Endothelial cell of umbilical vein (primary cell): ENCODE data around the gene ERLEC1. TPM values are rescaled to one million over a fixed set of nuclear protein-coding genes. Genes with fewer than 3 reads are reported as not detected.

Experiments
- BruUV-seq: library from RNA; stranded (reverse); fragments of 400-500 nt; replicated peaks from 2 replicates; lab custom pipeline; 2021; lab: Mats Ljungman, UMichigan
- CTCF ChIA-PET: fragments of 300-600, 350-600 bp; sonication (Branson Sonifier 250); formaldehyde crosslinking; loops from one replicate; lab custom pipeline; 2021; ENCODE audit warnings: antibody characterized with exemption, inconsistent platforms; lab: Charles Lee
- POLR2A ChIA-PET: fragments of 300-600, 350-600 bp; sonication (Branson Sonifier 250); formaldehyde crosslinking; loops from one replicate; lab custom pipeline; 2021; ENCODE audit warnings: antibody characterized with exemption, inconsistent platforms; lab: Charles Lee
- DNase-seq: peaks from one replicate; pipeline ENCODE4 v3.0.0-alpha.2; 2011; ENCODE audit warnings: low read depth, low spot score
- FAIRE-seq: peaks from 2 replicates; lab custom pipeline; 2011; peaks lifted over from hg19 to GRCh38; lab: Jason Lieb, UNC
- H2AFZ ChIP-seq: 2 replicates; pipeline ENCODE4 v1.6.0; 2012; ENCODE audit warnings: low read depth, low read length, control low read depth, inconsistent platforms
- H3K27ac ChIP-seq: 2 replicates; pipeline ENCODE4 v1.5.1; 2011; ENCODE audit warnings: low read depth, mild to moderate bottlenecking, control low read depth, low read length, moderate library complexity; ENCODE audit not compliant: insufficient read depth
- H3K27me3 ChIP-seq, 2 experiments: 2 replicates each; pipeline versions ENCODE4 v1.6.0 to v1.6.1; 2011; ENCODE audit warnings: low read length in 2 of 2, mixed read lengths in 1 of 2; ENCODE audit not compliant: control insufficient read depth in 2 of 2, insufficient read depth in 2 of 2
- H3K36me3 ChIP-seq, 2 experiments: 2 replicates in 1 of 2; 3 replicates in 1 of 2; pipeline ENCODE4 v1.5.1; 2011; ENCODE audit warnings: low read length in 2 of 2, mild to moderate bottlenecking in 1 of 2, moderate library complexity in 1 of 2; ENCODE audit not compliant: control insufficient read depth in 2 of 2, insufficient read depth in 2 of 2; ENCODE audit errors: extremely low read depth in 1 of 2
- H3K4me1 ChIP-seq: 3 replicates; pipeline ENCODE4 v1.5.1; 2011; ENCODE audit warnings: mild to moderate bottlenecking, low read length; ENCODE audit not compliant: control insufficient read depth, insufficient read depth; ENCODE audit errors: extremely low read depth
- H3K4me2 ChIP-seq: 2 replicates; pipeline ENCODE4 v1.6.1; 2011; ENCODE audit warnings: low read length, control low read depth, mixed read lengths; ENCODE audit not compliant: insufficient read depth
- H3K4me3 ChIP-seq, 3 experiments: fragments of 200-600 bp in 1 of 3; sonication (generic), shearing (Covaris generic) in 1 of 3; replicated peaks in 1 of 3; 2 replicates each; pipeline ENCODE4 v1.5.1; 2011 to 2016; ENCODE audit warnings: control low read depth in 3 of 3, low read length in 3 of 3, mild to moderate bottlenecking in 2 of 3, inconsistent platforms in 1 of 3, low read depth in 1 of 3, moderate library complexity in 1 of 3; ENCODE audit not compliant: insufficient read depth in 1 of 3
- H3K79me2 ChIP-seq: 2 replicates; pipeline ENCODE4 v1.6.0; 2012; ENCODE audit warnings: low read length, inconsistent platforms; ENCODE audit not compliant: control insufficient read depth, insufficient read depth
- H3K9ac ChIP-seq: replicated peaks from 2 replicates; pipeline ENCODE3; 2011; ENCODE audit warnings: low read length, control low read depth; ENCODE audit not compliant: insufficient read depth; ENCODE audit errors: extremely low read depth
- H3K9me1 ChIP-seq: replicated peaks from 3 replicates; pipeline ENCODE4 v1.6.0; 2011; ENCODE audit warnings: mild to moderate bottlenecking, low read length; ENCODE audit not compliant: control insufficient read depth, insufficient read depth; ENCODE audit errors: extremely low read depth
- H3K9me3 ChIP-seq: replicated peaks from 2 replicates; pipeline ENCODE4 v1.5.1; 2012; ENCODE audit warnings: low read length, inconsistent platforms; ENCODE audit not compliant: control insufficient read depth, insufficient read depth
- H4K20me1 ChIP-seq: replicated peaks from 2 replicates; pipeline ENCODE3; 2011; ENCODE audit warnings: mild to moderate bottlenecking, low read length; ENCODE audit not compliant: control insufficient read depth, insufficient read depth; ENCODE audit errors: extremely low read depth
- EZH2 ChIP-seq: IDR thresholded peaks from 2 replicates; pipeline ENCODE4 v1.6.1; 2012; ENCODE audit warnings: borderline replicate concordance, low read depth, mild to moderate bottlenecking, moderate library complexity, low read length, inconsistent platforms; ENCODE audit not compliant: severe bottlenecking
- FOS ChIP-seq: IDR thresholded peaks from 2 replicates; pipeline ENCODE4 v1.6.1; 2011; ENCODE audit warnings: mild to moderate bottlenecking, low read length, moderate library complexity, borderline replicate concordance; ENCODE audit not compliant: insufficient read depth
- JUN ChIP-seq: IDR thresholded peaks from 2 replicates; pipeline ENCODE4 v1.6.1; 2011; ENCODE audit warnings: borderline replicate concordance, low read depth; ENCODE audit not compliant: insufficient read length, insufficient read depth
- MAX ChIP-seq: IDR thresholded peaks from 2 replicates; pipeline ENCODE4 v1.6.1; 2011; ENCODE audit not compliant: insufficient read depth, insufficient read length
- MYC ChIP-seq: IDR thresholded peaks from one replicate; pipeline ENCODE4 v1.6.1; 2011; ENCODE audit warnings: mild to moderate bottlenecking, low read depth, low read length
- POLR2A ChIP-seq: IDR thresholded peaks from 2 replicates; pipeline ENCODE4 v1.6.1; 2012; ENCODE audit warnings: low read depth, mild to moderate bottlenecking, control low read depth, low read length
- POLR2AphosphoS5 ChIP-seq: IDR thresholded peaks from 2 replicates; pipeline ENCODE4 v1.6.1; 2012; ENCODE audit warnings: low read depth, mild to moderate bottlenecking, control low read depth, low read length, moderate library complexity; ENCODE audit not compliant: insufficient read depth
- dilution Hi-C: fragments of 300-500 bp; cut with MboI; formaldehyde crosslinking; loops from one replicate; pipeline ENCODE4 v1.15.0; 2019; ENCODE audit warnings: low sequenced_read_pairs; ENCODE audit not compliant: extremely low pct_ligation_motif_present
- intact Hi-C: fragments of 100-400 bp; cut with micrococcal nuclease; formaldehyde crosslinking; loops from one replicate; pipeline ENCODE4 v1.10.0; 2022
- polyA plus RNA-seq, 4 experiments: library from polyadenylated mRNA; depleted of rRNA in 3 of 4; stranded (reverse) in 3 of 4; unstranded in 1 of 4; fragments of >200 nt; gene quantifications; 2 replicates each; pipeline versions ENCODE4 v1.2.1 to v1.2.3, GENCODE V29; 2011 to 2012; ENCODE audit warnings: missing spikeins in 1 of 4
- total RNA-seq: library from RNA; stranded (reverse); gene quantifications from 2 replicates; pipeline ENCODE4 v1.2.3, GENCODE V29; 2021

Gene ERLEC1
- total and polyA plus RNA-seq, 2 donors (not counting 3 experiments of a cell fraction or from before 2014, with no cell fraction given): 23.1 to 37.6 TPM

- no TSS peak for BruUV-seq
- ChIA-PET POLR2A (no interaction called here), CTCF (no interaction called here)
- dilution Hi-C loops: no loop called here
- no peak overlapping the region for H3K9ac ChIP-seq
- no peaks in the 10 kb centered on the region for H4K20me1 ChIP-seq
- no peaks in the 10 kb centered on the region for H3K79me2 ChIP-seq
- no peak overlapping the region for H3K4me2 ChIP-seq
- no peaks in the 10 kb centered on the region for H3K27me3 ChIP-seq
- no peaks in the 10 kb centered on the region for H3K9me3 ChIP-seq
- peaks cover 3% of the 10 kb centered on the region for H3K4me1 ChIP-seq
- no peaks in the 10 kb centered on the region for H3K9me1 ChIP-seq
- H2AFZ ChIP-seq: no peak overlapping the region
- no peak for TF ChIP-seq JUN
- no peak for TF ChIP-seq POLR2A
- no peak for TF ChIP-seq POLR2AphosphoS5
- no peak for TF ChIP-seq FOS
- TF ChIP-seq MAX: no peak
- H3K36me3 ChIP-seq: no peaks in the 10 kb centered on the region
- H3K4me3 ChIP-seq: no peak overlapping the region
- no peak for DNase-seq
- no peak overlapping the region for H3K27ac ChIP-seq
- intact Hi-C loops: no loop called here
- no peak for FAIRE-seq
These were observed 36.6 kb upstream of the ERLEC1 start for GRCh38 chr2:53750041-53750768.

- H3K27ac ChIP-seq: no peak overlapping the region
- H3K4me3 ChIP-seq: no peak overlapping the region
- no TSS peak for BruUV-seq
- FAIRE-seq (peak; percentile 28), DNase-seq (peak; percentile 24)
- no peaks in the 10 kb centered on the region for H3K9me3 ChIP-seq
- TF ChIP-seq POLR2AphosphoS5 (no peak), FOS (peak; percentile 62), EZH2 (no peak), MYC (no peak), POLR2A (no peak)
- H2AFZ ChIP-seq: no peak overlapping the region
- ChIA-PET POLR2A (no interaction called here), CTCF (interaction anchor here (1.2 kb wide), 1 partner anchor 15 kb away, joined by 3 read pairs; no protein-coding TSS in a partner anchor)
- H3K27me3 ChIP-seq: no peaks in the 10 kb centered on the region
- H3K4me1 ChIP-seq: peaks cover 3% of the 10 kb centered on the region
- H3K9me1 ChIP-seq: no peaks in the 10 kb centered on the region
- dilution Hi-C loops (no loop called here), intact Hi-C loops (no loop called here)
- H3K4me2 ChIP-seq: no peak overlapping the region
- peaks cover 0 to 3% of the 10 kb centered on the region in 2 experiments for H3K36me3 ChIP-seq
- no peaks in the 10 kb centered on the region for H3K79me2 ChIP-seq
- no peak overlapping the region for H3K9ac ChIP-seq
- no peaks in the 10 kb centered on the region for H4K20me1 ChIP-seq
These were observed 35.1 kb upstream of the ERLEC1 start for GRCh38 chr2:53751728-53752127.
